Activated CD4-positive, alpha-beta T cell treated with anti-CD3 and anti-CD28 coated beads for 36 hours (primary cell): ENCODE data around the gene SLC41A1. TPM values are rescaled to one million over a fixed set of nuclear protein-coding genes. Genes with fewer than 3 reads are reported as not detected.
A peak's percentile ranks its signal among the peaks of the same experiment; 100 is the strongest.

ENCODE experiments used
- ATAC-seq: fragments of 200-7000 bp; cut with Tn5 transposase; one replicate; pipeline ENCODE4 v1.10.0; 2021; ENCODE audit warnings: mild to moderate bottlenecking, moderate library complexity
- CTCF ChIA-PET: fragments of 350-600 bp; sonication (Branson Sonifier 250); formaldehyde crosslinking; loops from one replicate; lab custom pipeline; 2021; ENCODE audit warnings: antibody characterized with exemption; lab: Charles Lee
- POLR2A ChIA-PET: fragments of 350-600 bp; sonication (Branson Sonifier 250); formaldehyde crosslinking; loops from one replicate; lab custom pipeline; 2021; ENCODE audit warnings: antibody characterized with exemption, inconsistent platforms; lab: Charles Lee
- DNase-seq: peaks from one replicate; pipeline ENCODE4 v3.0.0-alpha.2; 2020
- H3K27ac Mint-ChIP-seq: one replicate; pipeline ENCODE4 v1.8.0; 2021; ENCODE audit warnings: mixed read lengths
- H3K27me3 Mint-ChIP-seq: one replicate; pipeline ENCODE4 v1.8.0; 2021; ENCODE audit warnings: mixed read lengths
- H3K36me3 Mint-ChIP-seq: one replicate; pipeline ENCODE4 v1.8.0; 2021; ENCODE audit warnings: low read depth, mixed read lengths
- H3K4me1 Mint-ChIP-seq: one replicate; pipeline ENCODE4 v1.8.0; 2021; ENCODE audit warnings: mixed read lengths
- H3K4me3 Mint-ChIP-seq: one replicate; pipeline ENCODE4 v1.8.0; 2021; ENCODE audit warnings: mild to moderate bottlenecking, moderate library complexity, mixed read lengths
- H3K9me3 Mint-ChIP-seq: one replicate; pipeline ENCODE4 v1.8.0; 2021; ENCODE audit warnings: low read depth, mixed read lengths
- intact Hi-C, 2 experiments: fragments of 100-400 bp; cut with DNase I in 1 of 2; cut with micrococcal nuclease in 1 of 2; formaldehyde crosslinking; loops; one replicate each; pipeline versions ENCODE4 v1.14.2 to v1.15.1; 2022 to 2024; cut with DNase I, micrococcal nuclease
- total RNA-seq, 2 experiments: library from RNA; stranded (reverse); gene quantifications; one replicate each; pipeline ENCODE4 v1.2.3, GENCODE V29; 2021

SLC41A1 gene
- total RNA-seq, 2 experiments from 2014 or later = 34.4 to 41.5 TPM

- ChIA-PET CTCF (interaction anchor here (1.2 to 2.3 kb wide), 6 partner anchors 12 to 173 kb away, joined by 3 to 11 read pairs (median 7); no protein-coding TSS in a partner anchor), POLR2A (interaction anchor here (1.1 kb wide), 1 partner anchor 9 kb away, joined by 4 read pairs; the partner anchor contains the start of gene SLC41A1)
- H3K36me3 Mint-ChIP-seq = peaks cover 37% of the 10 kb centered on the region
- H3K4me3 Mint-ChIP-seq = no peak overlapping the region
- H3K4me1 Mint-ChIP-seq = peaks cover 49% of the 10 kb centered on the region
- intact Hi-C loops = no loop called here
- no peak for ATAC-seq
- no peak for DNase-seq
- no peaks in the 10 kb centered on the region for H3K27me3 Mint-ChIP-seq
- H3K9me3 Mint-ChIP-seq = no peaks in the 10 kb centered on the region
- H3K27ac Mint-ChIP-seq = no peak overlapping the region
These were observed 9.0 kb downstream of the SLC41A1 start for GRCh38 chr1:205803986-205804385.

- DNase-seq = no peak
- intact Hi-C loops = no loop called here
- POLR2A ChIA-PET = no interaction called here
- H3K27me3 Mint-ChIP-seq = no peaks in the 10 kb centered on the region
- peak overlapping the region; percentile 62 for H3K27ac Mint-ChIP-seq
- H3K9me3 Mint-ChIP-seq = no peaks in the 10 kb centered on the region
- H3K36me3 Mint-ChIP-seq = peaks cover 28% of the 10 kb centered on the region
- CTCF ChIA-PET = interaction anchor here (2.3 kb wide), 1 partner anchor 10 kb away, joined by 6 read pairs; no protein-coding TSS in a partner anchor
- H3K4me1 Mint-ChIP-seq = peaks cover 34% of the 10 kb centered on the region
- no peak for ATAC-seq
- no peak overlapping the region for H3K4me3 Mint-ChIP-seq
These were observed 10.9 kb downstream of the SLC41A1 start for GRCh38 chr1:205802060-205802459.

GRCh38 chr1:205800981-205801703, 11.9 kb downstream of the SLC41A1 start:
- no peak for ATAC-seq
- peaks cover 25% of the 10 kb centered on the region for H3K4me1 Mint-ChIP-seq
- ChIA-PET POLR2A (interaction anchor here (0.8 kb wide), 1 partner anchor 11 kb away, joined by 3 read pairs; no protein-coding TSS in a partner anchor), CTCF (interaction anchor here (2.3 kb wide), 1 partner anchor 9 kb away, joined by 6 read pairs; no protein-coding TSS in a partner anchor)
- H3K27me3 Mint-ChIP-seq = no peaks in the 10 kb centered on the region
- H3K36me3 Mint-ChIP-seq = peaks cover 31% of the 10 kb centered on the region
- H3K27ac Mint-ChIP-seq = peak overlapping the region; percentile 62
- no peak overlapping the region for H3K4me3 Mint-ChIP-seq
- DNase-seq = no peak
- no peaks in the 10 kb centered on the region for H3K9me3 Mint-ChIP-seq
- intact Hi-C loops = no loop called here

GRCh38 chr1:205800427-205800826, 12.6 kb downstream of the SLC41A1 start:
- peaks cover 31% of the 10 kb centered on the region for H3K36me3 Mint-ChIP-seq
- ChIA-PET CTCF (interaction anchor here (1.6 kb wide), 1 partner anchor 177 kb away, joined by 3 read pairs; no protein-coding TSS in a partner anchor), POLR2A (interaction anchor here (0.8 kb wide), 1 partner anchor 12 kb away, joined by 3 read pairs; no protein-coding TSS in a partner anchor)
- no peak overlapping the region for H3K4me3 Mint-ChIP-seq
- DNase-seq = no peak
- no peak overlapping the region for H3K27ac Mint-ChIP-seq
- no peaks in the 10 kb centered on the region for H3K9me3 Mint-ChIP-seq
- no peaks in the 10 kb centered on the region for H3K27me3 Mint-ChIP-seq
- ATAC-seq = no peak
- peaks cover 17% of the 10 kb centered on the region for H3K4me1 Mint-ChIP-seq
- intact Hi-C loops = no loop called here

- ChIA-PET CTCF (interaction anchor here (0.6 to 0.8 kb wide), 2 partner anchors 11 to 140 kb away, joined by 3 read pairs; no protein-coding TSS in a partner anchor), POLR2A (no interaction called here)
- ATAC-seq (peak; percentile 33), DNase-seq (no peak)
- Mint-ChIP-seq H3K4me3 (no peak overlapping the region), H3K27me3 (no peaks in the 10 kb centered on the region), H3K9me3 (no peaks in the 10 kb centered on the region), H3K36me3 (peaks cover 24% of the 10 kb centered on the region), H3K27ac (no peak overlapping the region), H3K4me1 (no peaks in the 10 kb centered on the region)
- intact Hi-C loops = no loop called here
These were observed 14.4 kb downstream of the SLC41A1 start for GRCh38 chr1:205798577-205798976.

- CTCF ChIA-PET = no interaction called here
- Mint-ChIP-seq H3K27me3 (no peaks in the 10 kb centered on the region), H3K4me3 (no peak overlapping the region), H3K27ac (no peak overlapping the region), H3K4me1 (no peaks in the 10 kb centered on the region), H3K9me3 (no peaks in the 10 kb centered on the region), H3K36me3 (peaks cover 20% of the 10 kb centered on the region)
- intact Hi-C loops = no loop called here
- POLR2A ChIA-PET = no interaction called here
- ATAC-seq (no peak), DNase-seq (no peak)
These were observed 15.8 kb downstream of the SLC41A1 start for GRCh38 chr1:205797168-205797567.

- Mint-ChIP-seq H3K4me1 (no peaks in the 10 kb centered on the region), H3K9me3 (no peaks in the 10 kb centered on the region), H3K27ac (no peak overlapping the region), H3K36me3 (peaks cover 26% of the 10 kb centered on the region), H3K4me3 (no peak overlapping the region), H3K27me3 (no peaks in the 10 kb centered on the region)
- no peak for ATAC-seq
- intact Hi-C loops = loop anchor here (5.0 kb wide), 3 partner anchors 137 to 313 kb away; no protein-coding TSS in a partner anchor
- ChIA-PET POLR2A (interaction anchor here (0.8 kb wide), 1 partner anchor 45 kb away, joined by 3 read pairs; no protein-coding TSS in a partner anchor), CTCF (interaction anchor here (0.6 to 7.0 kb wide), 6 partner anchors 9 to 183 kb away, joined by 3 to 87 read pairs (median 6); no protein-coding TSS in a partner anchor)
- no peak for DNase-seq
These were observed 18.8 kb downstream of the SLC41A1 start for GRCh38 chr1:205794011-205794730.

GRCh38 chr1:205792961-205793673, 19.9 kb downstream of the SLC41A1 start:
- intact Hi-C loops = loop anchor here (5.0 kb wide), 3 partner anchors 136 to 314 kb away; no protein-coding TSS in a partner anchor
- ChIA-PET POLR2A (no interaction called here), CTCF (interaction anchor here (0.8 to 7.0 kb wide), 11 partner anchors 9 to 184 kb away, joined by 3 to 87 read pairs (median 4); partner anchors contain the start of gene PM20D1)
- Mint-ChIP-seq H3K36me3 (peaks cover 26% of the 10 kb centered on the region), H3K27ac (no peak overlapping the region), H3K27me3 (no peaks in the 10 kb centered on the region), H3K4me1 (no peaks in the 10 kb centered on the region), H3K4me3 (no peak overlapping the region), H3K9me3 (no peaks in the 10 kb centered on the region)
- DNase-seq (no peak), ATAC-seq (no peak)

GRCh38 chr1:205792481-205792881, 20.5 kb downstream of the SLC41A1 start:
- H3K27ac Mint-ChIP-seq = no peak overlapping the region
- no peaks in the 10 kb centered on the region for H3K27me3 Mint-ChIP-seq
- no peak overlapping the region for H3K4me3 Mint-ChIP-seq
- ATAC-seq (no peak), DNase-seq (no peak)
- peaks cover 25% of the 10 kb centered on the region for H3K36me3 Mint-ChIP-seq
- H3K4me1 Mint-ChIP-seq = no peaks in the 10 kb centered on the region
- ChIA-PET POLR2A (no interaction called here), CTCF (interaction anchor here (0.7 to 7.0 kb wide), 17 partner anchors 9 to 190 kb away, joined by 3 to 87 read pairs (median 4); partner anchors contain the start of gene PM20D1)
- H3K9me3 Mint-ChIP-seq = no peaks in the 10 kb centered on the region
- intact Hi-C loops = loop anchor here (5.0 kb wide), 3 partner anchors 135 to 315 kb away; no protein-coding TSS in a partner anchor

GRCh38 chr1:205791568-205792180, 21.3 kb downstream of the SLC41A1 start:
- ATAC-seq (peak; percentile 99), DNase-seq (peak; percentile 75)
- Mint-ChIP-seq H3K4me1 (no peaks in the 10 kb centered on the region), H3K4me3 (no peak overlapping the region), H3K27ac (no peak overlapping the region), H3K27me3 (no peaks in the 10 kb centered on the region), H3K36me3 (peaks cover 19% of the 10 kb centered on the region), H3K9me3 (no peaks in the 10 kb centered on the region)
- POLR2A ChIA-PET = no interaction called here
- CTCF ChIA-PET = interaction anchor here (0.6 to 7.0 kb wide), 23 partner anchors 10 to 239 kb away, joined by 3 to 87 read pairs (median 4); partner anchors contain the start of genes PM20D1 and RAB29
- intact Hi-C loops = loop anchor here (1.0 to 5.0 kb wide), 6 partner anchors 116 to 316 kb away; no protein-coding TSS in a partner anchor
